Epithelial cell of proximal tubule (primary cell): ENCODE measurements around the gene SERGEF. TPM values are rescaled to one million over a fixed set of nuclear protein-coding genes. Genes with fewer than 3 reads are reported as not detected.

Source experiments
- DNase-seq: peaks from one replicate; pipeline ENCODE4 v3.0.0-alpha.2; 2011; ENCODE audit warnings: low read depth
- H3K4me3 ChIP-seq: 2 replicates; pipeline ENCODE4 v1.5.1; 2011; ENCODE audit warnings: low read depth, mild to moderate bottlenecking, low read length
- CTCF ChIP-seq: conservative IDR thresholded peaks from 2 replicates; pipeline ENCODE4 v1.5.1; 2012; ENCODE audit warnings: low read depth, mild to moderate bottlenecking, low read length
- total RNA-seq: library from RNA; depleted of rRNA; stranded (reverse); fragments of >200 nt; gene quantifications from 2 replicates; pipeline ENCODE4 v1.2.3, GENCODE V29; 2015

The SERGEF gene
- total RNA-seq, 1 donor from 2014 or later = 30.6 TPM

GRCh38 chr11:17954395-17955252 is 58.2 kb downstream of the SERGEF start:
- no peak for DNase-seq
- no peak for TF ChIP-seq CTCF
- H3K4me3 ChIP-seq = no peak overlapping the region

- DNase-seq = no peak
- no peak overlapping the region for H3K4me3 ChIP-seq
- TF ChIP-seq CTCF = no peak
These were observed 60.4 kb downstream of the SERGEF start for GRCh38 chr11:17952487-17952886.

- H3K4me3 ChIP-seq = no peak overlapping the region
- no peak for TF ChIP-seq CTCF
- no peak for DNase-seq
These were observed 61.0 kb downstream of the SERGEF start for GRCh38 chr11:17951685-17952388.

GRCh38 chr11:17950644-17951043 is 62.2 kb downstream of the SERGEF start:
- TF ChIP-seq CTCF = no peak
- no peak overlapping the region for H3K4me3 ChIP-seq
- DNase-seq = no peak

- no peak for DNase-seq
- TF ChIP-seq CTCF = no peak
- H3K4me3 ChIP-seq = no peak overlapping the region
These were observed 64.6 kb downstream of the SERGEF start for GRCh38 chr11:17948296-17948695.

GRCh38 chr11:17939542-17939941 is 73.3 kb downstream of the SERGEF start:
- no peak overlapping the region for H3K4me3 ChIP-seq
- DNase-seq = no peak
- no peak for TF ChIP-seq CTCF
